ENCODE data around the gene ASB4.
"Not testable (repeated sequence)": the region's sequence is repeated elsewhere in the genome, so short reads cannot be mapped to it uniquely, and the experiment has no call there.

ASB4 gene, protein sequence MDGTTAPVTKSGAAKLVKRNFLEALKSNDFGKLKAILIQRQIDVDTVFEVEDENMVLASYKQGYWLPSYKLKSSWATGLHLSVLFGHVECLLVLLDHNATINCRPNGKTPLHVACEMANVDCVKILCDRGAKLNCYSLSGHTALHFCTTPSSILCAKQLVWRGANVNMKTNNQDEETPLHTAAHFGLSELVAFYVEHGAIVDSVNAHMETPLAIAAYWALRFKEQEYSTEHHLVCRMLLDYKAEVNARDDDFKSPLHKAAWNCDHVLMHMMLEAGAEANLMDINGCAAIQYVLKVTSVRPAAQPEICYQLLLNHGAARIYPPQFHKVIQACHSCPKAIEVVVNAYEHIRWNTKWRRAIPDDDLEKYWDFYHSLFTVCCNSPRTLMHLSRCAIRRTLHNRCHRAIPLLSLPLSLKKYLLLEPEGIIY

DNA sequence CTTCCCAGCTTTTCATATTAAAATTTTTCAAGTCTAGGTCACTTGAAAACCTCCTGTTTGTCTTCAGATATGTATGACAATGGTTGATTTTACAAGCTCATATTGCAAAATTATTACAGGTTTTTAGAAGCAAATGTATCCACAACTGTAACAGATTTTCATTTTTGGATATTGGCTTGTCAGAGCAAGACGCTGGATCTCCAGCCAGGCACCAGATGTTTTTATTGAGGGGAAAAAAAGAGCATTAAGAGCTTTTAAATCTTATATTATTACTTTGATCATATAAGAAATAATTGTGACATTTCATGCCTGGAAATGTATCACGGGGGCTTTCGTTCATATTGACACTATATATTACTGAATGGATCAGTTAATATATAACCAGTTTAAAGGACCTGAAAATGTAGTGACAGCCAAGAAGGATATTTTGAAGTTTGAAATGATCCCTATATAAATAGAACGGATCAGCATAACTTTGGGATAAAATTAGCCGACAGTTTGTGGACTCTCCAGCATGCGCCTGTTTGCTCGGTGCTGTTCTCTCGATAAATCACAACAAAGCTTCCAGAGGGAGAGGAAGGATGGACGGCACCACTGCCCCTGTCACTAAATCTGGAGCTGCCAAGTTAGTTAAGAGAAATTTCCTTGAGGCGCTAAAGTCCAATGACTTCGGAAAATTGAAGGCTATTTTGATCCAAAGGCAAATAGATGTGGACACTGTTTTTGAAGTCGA lies at the start of gene ASB4:
Gene ASB4 (plus strand): TSS at position 553 of the 733 bp plus-strand sequence. CDS start 29 bp downstream, at position 582.
- H3K36me3 ChIP-seq (ENCODE audit: control insufficient read depth, insufficient read depth, low read length) = no peaks in the 10 kb centered on the region
- WGBS (ENCODE audit: insufficient coverage, insufficient read length) = 100% methylated on average over 1 of the region's 12 CpGs
- DNase-seq (ENCODE audit: low read depth, low spot score) = no peak
- H3K27ac ChIP-seq (ENCODE audit: low read length) = no peak within 1 kb of the TSS
- no peaks in the 10 kb centered on the region for H3K9me3 ChIP-seq (ENCODE audit: control insufficient read depth, insufficient read depth, low read length)
- no peaks in the 10 kb centered on the region for H3K4me1 ChIP-seq (ENCODE audit: control insufficient read depth, insufficient read depth, low read length)
- no peak within 1 kb of the TSS for H3K4me3 ChIP-seq (ENCODE audit: low read length)
- no peaks in the 10 kb centered on the region for H3K27me3 ChIP-seq (ENCODE audit: control insufficient read depth, insufficient read depth, low read length)

DNA sequence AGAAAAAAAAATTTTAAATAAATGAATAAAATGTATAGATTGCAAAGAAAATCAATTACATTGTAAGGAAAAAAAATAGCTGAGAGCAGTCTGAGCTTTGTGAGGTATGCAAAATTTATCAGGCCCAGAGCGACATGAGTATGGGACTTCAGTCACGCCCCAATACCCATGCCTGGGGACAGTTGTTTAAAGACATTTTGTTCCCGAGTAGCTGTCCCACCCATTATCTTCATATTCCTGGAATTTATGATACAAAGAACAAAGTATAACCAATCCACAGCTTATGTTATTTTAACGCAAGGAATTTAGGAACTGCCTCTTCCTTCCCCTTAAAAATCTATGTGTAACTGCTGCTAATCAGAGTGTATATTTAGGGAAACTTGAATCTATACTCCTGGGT lies 49.3 kb upstream of the ASB4 start:
- Histone ChIP-seq H3K4me1 (ENCODE audit: control insufficient read depth, insufficient read depth, low read length) (no peaks in the 10 kb centered on the region), H3K27me3 (ENCODE audit: control insufficient read depth, insufficient read depth, low read length) (no peaks in the 10 kb centered on the region), H3K36me3 (ENCODE audit: control insufficient read depth, insufficient read depth, low read length) (no peaks in the 10 kb centered on the region), H3K9me3 (ENCODE audit: control insufficient read depth, insufficient read depth, low read length) (no peaks in the 10 kb centered on the region), H3K4me3 (ENCODE audit: low read length) (no peak overlapping the region), H3K27ac (ENCODE audit: low read length) (no peak overlapping the region)
- DNase-seq (ENCODE audit: low read depth, low spot score) = no peak
- no CpG with 5 or more reads among the region's 4 CpGs for whole genome bisulfite sequencing (ENCODE audit: insufficient coverage, insufficient read length)

DNA sequence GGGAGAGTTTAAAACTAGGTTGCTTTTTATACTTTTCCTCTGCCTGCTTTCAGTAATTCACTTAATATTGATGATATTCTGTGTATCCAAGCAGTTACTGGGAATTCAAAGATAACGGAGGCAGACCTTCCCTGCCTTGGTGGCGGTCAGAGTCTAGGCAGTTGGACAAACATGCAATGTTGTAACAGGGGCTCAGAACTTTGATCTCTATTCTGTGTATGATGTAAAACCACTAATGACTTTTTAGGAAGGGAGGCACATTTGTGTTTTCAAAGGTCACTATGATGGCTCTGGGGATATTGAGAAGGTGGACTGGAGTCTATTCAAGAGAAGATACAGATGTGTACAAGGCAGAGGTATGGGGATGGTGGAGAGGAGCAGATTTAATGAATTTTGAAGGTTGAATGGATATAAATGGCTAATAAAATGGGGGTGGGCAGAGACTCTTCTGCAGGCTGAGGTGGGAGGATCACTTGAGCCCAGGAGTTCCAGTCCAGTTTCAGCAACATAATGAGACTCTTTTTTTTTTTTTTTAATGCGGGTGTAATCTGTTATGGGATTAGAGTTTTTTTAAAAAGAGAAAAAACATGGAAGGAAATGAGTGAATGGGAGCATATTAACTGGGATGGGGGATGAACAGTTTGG lies 45.2 kb upstream of the ASB4 start:
- Histone ChIP-seq H3K36me3 (ENCODE audit: control insufficient read depth, insufficient read depth, low read length) (no peaks in the 10 kb centered on the region), H3K4me1 (ENCODE audit: control insufficient read depth, insufficient read depth, low read length) (no peaks in the 10 kb centered on the region), H3K4me3 (ENCODE audit: low read length) (no peak overlapping the region), H3K27ac (ENCODE audit: low read length) (no peak overlapping the region), H3K27me3 (ENCODE audit: control insufficient read depth, insufficient read depth, low read length) (no peaks in the 10 kb centered on the region), H3K9me3 (ENCODE audit: control insufficient read depth, insufficient read depth, low read length) (no peaks in the 10 kb centered on the region)
- WGBS (ENCODE audit: insufficient coverage, insufficient read length) = no CpG with 5 or more reads among the region's 3 CpGs
- no peak for DNase-seq (ENCODE audit: low read depth, low spot score)

DNA sequence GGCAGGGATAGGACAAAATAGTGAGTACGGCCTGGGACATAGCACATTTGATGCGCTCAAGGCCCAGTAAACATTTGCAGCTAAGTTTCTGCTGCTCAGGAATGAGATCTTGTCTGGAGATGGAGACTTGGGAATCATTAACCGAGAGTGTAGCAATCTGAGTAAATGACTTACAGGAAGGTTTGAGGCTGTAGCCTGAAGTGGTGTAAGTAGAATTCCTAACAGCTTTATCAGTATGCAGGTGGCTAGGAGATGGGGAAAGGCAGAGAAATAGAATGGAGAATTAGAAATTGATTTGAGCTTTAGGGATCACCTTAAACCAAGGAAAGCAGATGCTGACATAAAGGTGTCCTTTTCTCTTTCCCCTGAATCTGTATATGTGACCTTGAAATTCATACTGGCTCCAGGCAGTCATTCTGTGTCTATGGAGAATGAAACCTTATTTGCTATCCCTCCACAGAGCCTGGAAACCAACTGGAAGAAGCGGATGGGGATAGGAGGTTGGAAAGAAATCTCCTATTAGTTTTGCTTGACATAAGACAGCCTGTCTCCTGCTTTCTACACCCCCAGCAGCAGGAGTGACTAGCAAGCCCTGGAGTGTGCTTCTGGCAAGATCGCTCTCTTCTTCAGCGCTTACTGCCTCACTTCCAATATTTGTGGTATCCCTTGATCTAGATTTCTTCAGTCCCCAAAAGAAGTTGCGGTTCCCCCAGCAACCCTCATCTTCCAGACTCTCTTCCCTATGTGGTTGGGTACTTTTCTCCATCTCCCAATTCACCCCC lies 44.5 kb upstream of the ASB4 start:
- Histone ChIP-seq H3K4me1 (ENCODE audit: control insufficient read depth, insufficient read depth, low read length) (no peaks in the 10 kb centered on the region), H3K9me3 (ENCODE audit: control insufficient read depth, insufficient read depth, low read length) (no peaks in the 10 kb centered on the region), H3K27ac (ENCODE audit: low read length) (no peak overlapping the region), H3K36me3 (ENCODE audit: control insufficient read depth, insufficient read depth, low read length) (no peaks in the 10 kb centered on the region), H3K27me3 (ENCODE audit: control insufficient read depth, insufficient read depth, low read length) (no peaks in the 10 kb centered on the region), H3K4me3 (ENCODE audit: low read length) (no peak overlapping the region)
- no CpG with 5 or more reads among the region's 7 CpGs for WGBS (ENCODE audit: insufficient coverage, insufficient read length)
- DNase-seq (ENCODE audit: low read depth, low spot score) = no peak

DNA sequence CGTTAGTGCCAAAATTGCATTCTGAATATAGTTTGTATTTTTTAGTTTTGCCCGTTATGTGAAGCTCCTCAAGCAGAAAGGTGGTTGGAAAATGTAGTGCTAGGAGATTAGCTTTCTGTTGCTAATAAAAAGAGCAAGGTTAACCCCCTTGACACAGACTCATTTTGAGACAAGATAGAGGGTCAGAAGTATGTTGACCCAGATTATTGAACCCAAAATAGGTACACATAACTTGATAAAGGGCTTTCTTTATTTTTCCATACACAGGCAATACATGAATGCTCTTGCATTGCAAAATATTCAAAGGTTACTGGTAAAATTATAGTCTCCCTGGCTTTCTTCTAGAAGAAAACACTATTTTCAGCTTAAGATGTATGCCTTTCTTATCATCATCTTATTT lies 40.9 kb upstream of the ASB4 start:
- no peaks in the 10 kb centered on the region for H3K36me3 ChIP-seq (ENCODE audit: control insufficient read depth, insufficient read depth, low read length)
- H3K27me3 ChIP-seq (ENCODE audit: control insufficient read depth, insufficient read depth, low read length) = no peaks in the 10 kb centered on the region
- no peaks in the 10 kb centered on the region for H3K9me3 ChIP-seq (ENCODE audit: control insufficient read depth, insufficient read depth, low read length)
- H3K4me3 ChIP-seq (ENCODE audit: low read length) = no peak overlapping the region
- no peak overlapping the region for H3K27ac ChIP-seq (ENCODE audit: low read length)
- 100% methylated on average over 1 of the region's 2 CpGs for WGBS (ENCODE audit: insufficient coverage, insufficient read length)
- DNase-seq (ENCODE audit: low read depth, low spot score) = no peak
- no peaks in the 10 kb centered on the region for H3K4me1 ChIP-seq (ENCODE audit: control insufficient read depth, insufficient read depth, low read length)

DNA sequence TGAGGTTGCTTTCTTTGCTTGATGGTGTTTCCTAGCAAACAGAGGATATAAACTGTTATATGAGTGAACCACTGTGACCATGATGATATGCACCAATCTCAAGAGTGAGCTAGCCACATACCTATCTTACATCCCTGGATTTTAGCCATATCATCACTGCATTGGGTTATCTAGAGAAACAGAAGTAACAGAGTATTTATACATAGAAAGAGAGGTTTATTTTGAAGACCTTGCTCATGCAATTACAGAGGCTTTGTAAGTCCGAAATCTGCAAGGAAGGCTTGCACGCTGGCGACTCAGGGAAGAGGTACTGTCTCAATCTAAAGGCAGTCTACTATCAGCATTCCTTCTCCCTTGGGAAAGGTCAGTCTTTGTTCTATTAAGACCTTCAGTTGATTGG lies 39.1 kb upstream of the ASB4 start:
- no peaks in the 10 kb centered on the region for H3K9me3 ChIP-seq (ENCODE audit: control insufficient read depth, insufficient read depth, low read length)
- no peak overlapping the region for H3K27ac ChIP-seq (ENCODE audit: low read length)
- H3K27me3 ChIP-seq (ENCODE audit: control insufficient read depth, insufficient read depth, low read length) = no peaks in the 10 kb centered on the region
- H3K36me3 ChIP-seq (ENCODE audit: control insufficient read depth, insufficient read depth, low read length) = no peaks in the 10 kb centered on the region
- DNase-seq (ENCODE audit: low read depth, low spot score) = no peak
- WGBS (ENCODE audit: insufficient coverage, insufficient read length) = no CpG with 5 or more reads among the region's 3 CpGs
- H3K4me1 ChIP-seq (ENCODE audit: control insufficient read depth, insufficient read depth, low read length) = no peaks in the 10 kb centered on the region
- no peak overlapping the region for H3K4me3 ChIP-seq (ENCODE audit: low read length)

DNA sequence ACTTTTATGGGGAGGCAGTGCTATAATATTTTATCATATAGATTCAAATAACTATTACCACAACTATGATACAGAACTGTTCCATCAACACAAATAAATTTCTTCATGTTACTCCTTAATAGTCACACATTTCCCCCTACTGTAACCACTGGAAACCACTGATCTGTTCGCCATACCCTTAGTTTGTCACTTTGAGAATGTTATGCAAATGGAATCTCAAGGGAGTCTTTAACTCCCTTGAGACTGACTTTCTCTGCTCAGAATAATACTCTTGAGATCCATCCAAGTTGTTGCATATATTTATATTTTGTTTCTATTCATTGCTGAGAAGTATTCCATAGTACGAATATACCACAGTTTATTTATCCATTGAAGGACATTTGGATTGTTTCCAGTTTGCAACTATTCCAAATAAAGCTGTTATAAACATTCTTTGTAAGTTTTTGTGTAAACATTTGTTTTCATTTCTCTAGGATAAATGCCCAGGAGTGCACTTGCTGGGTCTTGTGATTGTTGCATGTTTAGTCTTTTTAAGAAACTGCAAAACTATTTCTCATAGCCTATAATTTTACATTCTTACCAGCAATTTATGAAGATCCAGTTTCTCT lies 31.2 kb upstream of the ASB4 start:
- no peak overlapping the region for H3K4me3 ChIP-seq (ENCODE audit: low read length)
- DNase-seq (ENCODE audit: low read depth, low spot score) = no peak

DNA sequence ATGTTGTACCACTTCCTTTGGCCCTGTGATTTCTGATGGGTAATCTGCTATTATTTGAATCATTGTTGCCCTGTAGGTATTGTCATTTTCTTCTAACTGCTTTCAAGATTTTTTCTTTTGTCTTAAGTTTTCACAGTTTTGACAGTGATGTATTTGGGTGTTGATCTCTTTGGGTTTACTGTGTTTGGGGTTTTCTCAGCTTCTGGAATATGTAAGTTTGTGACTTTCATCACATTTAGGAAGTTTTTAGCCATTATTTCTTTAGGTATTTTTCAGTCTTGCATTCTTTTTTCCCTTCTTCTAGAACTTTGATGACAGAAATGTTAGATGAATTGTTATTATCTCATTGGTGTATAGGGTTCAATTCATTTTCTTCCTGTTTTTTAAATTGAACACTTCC lies 27.8 kb upstream of the ASB4 start:
- Histone ChIP-seq H3K4me1 (ENCODE audit: control insufficient read depth, insufficient read depth, low read length) (no peaks in the 10 kb centered on the region), H3K27ac (ENCODE audit: low read length) (no peak overlapping the region)
- DNase-seq (ENCODE audit: low read depth, low spot score) = no peak

More for the DNA sequence above, 31.2 kb upstream of the ASB4 start:
- no peaks in the 10 kb centered on the region for H3K27me3 ChIP-seq (ENCODE audit: control insufficient read depth, insufficient read depth, low read length)
- no peaks in the 10 kb centered on the region for H3K9me3 ChIP-seq (ENCODE audit: control insufficient read depth, insufficient read depth, low read length)
- no CpG with 5 or more reads among the region's 2 CpGs for WGBS (ENCODE audit: insufficient coverage, insufficient read length)
- H3K27ac ChIP-seq (ENCODE audit: low read length) = no peak overlapping the region
- no peaks in the 10 kb centered on the region for H3K4me1 ChIP-seq (ENCODE audit: control insufficient read depth, insufficient read depth, low read length)
- H3K36me3 ChIP-seq (ENCODE audit: control insufficient read depth, insufficient read depth, low read length) = no peaks in the 10 kb centered on the region

DNA sequence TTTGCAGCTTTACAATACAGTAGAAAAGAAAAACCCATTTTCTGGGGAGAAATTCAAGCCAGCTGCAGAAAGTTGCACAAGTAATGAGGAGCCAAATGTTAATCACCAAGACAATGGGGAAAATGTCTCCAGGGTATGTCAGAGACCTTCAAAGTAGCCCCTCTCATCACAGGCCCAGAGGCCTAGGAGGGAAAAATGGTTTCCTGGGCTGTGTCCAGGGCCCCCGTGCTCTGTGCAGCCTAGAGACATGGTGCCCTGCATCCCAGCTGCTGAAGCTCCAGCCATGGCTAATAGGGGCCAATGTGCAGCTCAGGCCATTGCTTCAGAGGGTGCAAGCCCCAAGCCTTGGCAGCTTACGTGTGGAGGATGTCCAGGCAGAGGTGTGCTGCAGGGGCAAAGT lies 25.1 kb upstream of the ASB4 start:
- not testable (repeated sequence) for H3K36me3 ChIP-seq (ENCODE audit: control insufficient read depth, insufficient read depth, low read length); H3K9me3 ChIP-seq (ENCODE audit: control insufficient read depth, insufficient read depth, low read length); H3K27me3 ChIP-seq (ENCODE audit: control insufficient read depth, insufficient read depth, low read length); H3K27ac ChIP-seq (ENCODE audit: low read length); H3K4me1 ChIP-seq (ENCODE audit: control insufficient read depth, insufficient read depth, low read length); DNase-seq (ENCODE audit: low read depth, low spot score); H3K4me3 ChIP-seq (ENCODE audit: low read length)
- no CpG with 5 or more reads among the region's 2 CpGs for WGBS (ENCODE audit: insufficient coverage, insufficient read length)

More for the DNA sequence above, 27.8 kb upstream of the ASB4 start:
- Histone ChIP-seq H3K4me3 (ENCODE audit: low read length) (no peak overlapping the region), H3K36me3 (ENCODE audit: control insufficient read depth, insufficient read depth, low read length) (no peaks in the 10 kb centered on the region), H3K9me3 (ENCODE audit: control insufficient read depth, insufficient read depth, low read length) (no peaks in the 10 kb centered on the region), H3K27me3 (ENCODE audit: control insufficient read depth, insufficient read depth, low read length) (no peaks in the 10 kb centered on the region)

All from iPS DF 6.9 (cell line).